GM12878 (cell line): ENCODE results near the gene WIPF2. TPM values are rescaled to one million over a fixed set of nuclear protein-coding genes. Genes with fewer than 3 reads are reported as not detected.
A peak's percentile ranks its signal among the peaks of the same experiment; 100 is the strongest.

Experiments
- ASH2L ChIP-seq: fragments of 300-600, 200-600 bp; sonication (generic); IDR thresholded peaks from 2 replicates; pipeline ENCODE4 v1.6.1; 2017; ENCODE audit warnings: low read depth, mild to moderate bottlenecking, borderline replicate concordance
- BACH1 ChIP-seq: fragments of 450-650 bp; IDR thresholded peaks from 2 replicates; pipeline ENCODE4 v1.6.1; 2017; ENCODE audit warnings: mild to moderate bottlenecking, borderline replicate concordance
- CREM ChIP-seq: IDR thresholded peaks from 2 replicates; pipeline ENCODE4 v1.6.1; 2014; ENCODE audit warnings: antibody characterized with exemption, low read depth
- DPF2 ChIP-seq: fragments of 450-650 bp; IDR thresholded peaks from 2 replicates; pipeline ENCODE4 v1.6.1; 2017; ENCODE audit warnings: mild to moderate bottlenecking
- EP300 ChIP-seq, 2 experiments: fragments of 150-350 bp in 1 of 2; IDR thresholded peaks; 2 replicates each; pipeline ENCODE4 v1.6.1; 2011 to 2012; ENCODE audit warnings: low read depth in 2 of 2, low read length in 2 of 2, borderline replicate concordance in 1 of 2, improper control_type of control experiment in 1 of 2, inconsistent platforms in 1 of 2; ENCODE audit not compliant: control insufficient read depth in 1 of 2
- EZH2 ChIP-seq: IDR thresholded peaks from 2 replicates; pipeline ENCODE4 v1.6.1; 2012; ENCODE audit warnings: low read depth, mild to moderate bottlenecking, control low read depth, inconsistent platforms, low read length, borderline replicate concordance; ENCODE audit not compliant: control insufficient read depth
- FOS ChIP-seq: IDR thresholded peaks from 3 replicates; pipeline ENCODE4 v1.6.1; 2011; ENCODE audit warnings: borderline replicate concordance; ENCODE audit not compliant: insufficient read length; ENCODE audit errors: extremely low read depth
- FOXK2 ChIP-seq: fragments of 450-650 bp; IDR thresholded peaks from 2 replicates; pipeline ENCODE4 v1.6.1; 2017; ENCODE audit warnings: mild to moderate bottlenecking, moderate library complexity
- GATAD2B ChIP-seq: fragments of 450-650 bp; conservative IDR thresholded peaks from 2 replicates; pipeline ENCODE4 v1.6.1; 2017; ENCODE audit warnings: low read depth, mild to moderate bottlenecking, moderate library complexity
- HCFC1 ChIP-seq: fragments of 150-350 bp; IDR thresholded peaks from 2 replicates; pipeline ENCODE4 v1.6.1; 2014; ENCODE audit warnings: low read length
- HDGF ChIP-seq: fragments of 450-650 bp; IDR thresholded peaks from 2 replicates; pipeline ENCODE4 v1.6.1; 2016; ENCODE audit warnings: antibody characterized with exemption
- IKZF1 ChIP-seq: fragments of 450-650 bp; conservative IDR thresholded peaks from 2 replicates; pipeline ENCODE4 v1.6.1; 2017; ENCODE audit warnings: antibody characterized with exemption, mild to moderate bottlenecking
- LARP7 ChIP-seq: fragments of 450-650 bp; IDR thresholded peaks from 2 replicates; pipeline ENCODE4 v1.6.1; 2017; ENCODE audit warnings: mild to moderate bottlenecking
- NR2C1 ChIP-seq: fragments of 450-650 bp; IDR thresholded peaks from 2 replicates; pipeline ENCODE4 v1.6.1; 2017; ENCODE audit warnings: antibody characterized with exemption, mild to moderate bottlenecking, moderate library complexity
- POU2F2 ChIP-seq: IDR thresholded peaks from 3 replicates; pipeline ENCODE4 v1.6.1; 2011; ENCODE audit warnings: low read depth, mild to moderate bottlenecking, low read length, borderline replicate concordance
- SMAD1 ChIP-seq: fragments of 450-650 bp; IDR thresholded peaks from 2 replicates; pipeline ENCODE4 v1.6.1; 2018; ENCODE audit warnings: mild to moderate bottlenecking, low read depth; ENCODE audit not compliant: partially characterized antibody
- TARDBP ChIP-seq: IDR thresholded peaks from 2 replicates; pipeline ENCODE4 v1.6.1; 2016; ENCODE audit warnings: borderline replicate concordance
- ZNF217 ChIP-seq: fragments of 450-650 bp; IDR thresholded peaks from 2 replicates; pipeline ENCODE4 v1.6.1; 2017; ENCODE audit warnings: antibody characterized with exemption, mild to moderate bottlenecking
- ZNF622 ChIP-seq: fragments of 450-650 bp; IDR thresholded peaks from 2 replicates; pipeline ENCODE4 v1.6.1; 2017; ENCODE audit warnings: mild to moderate bottlenecking, inconsistent platforms
- ZSCAN29 ChIP-seq: fragments of 450-650 bp; IDR thresholded peaks from 2 replicates; pipeline ENCODE4 v1.6.1; 2017; ENCODE audit warnings: mild to moderate bottlenecking, moderate library complexity
- polyA plus RNA-seq, 11 experiments: library from polyadenylated mRNA; depleted of rRNA in 4 of 11; unstranded in 6 of 11; stranded (reverse) in 5 of 11; fragments of >200 nt; fragmentation: Nextera tagmentation in 4 of 11; fragmentation: Illumina TruSeq in 1 of 11; extraction: Ambion mirVana in 4 of 11; extraction: Trizol in 1 of 11; gene quantifications; 1 replicate in 1 of 11; 2 replicates in 10 of 11; pipeline versions ENCODE4 v1.2.1 to v1.2.3, GENCODE V29; 2011 to 2016; ENCODE audit warnings: inconsistent platforms in 2 of 11, missing spikeins in 2 of 11, low read depth in 1 of 11
- total RNA-seq, 4 experiments: library from RNA; depleted of rRNA in 3 of 4; stranded (reverse); fragments of >200 nt in 3 of 4; fragmentation: Illumina TruSeq in 1 of 4; extraction: Trizol in 1 of 4; gene quantifications; 2 replicates each; pipeline versions ENCODE4 v1.2.1 to v1.2.3, GENCODE V29; 2013 to 2021
- TF ChIP-seq, protein P1 (sequence below): IDR thresholded peaks from 2 replicates; pipeline ENCODE4 v1.6.1; 2011; ENCODE audit warnings: borderline replicate concordance, low read depth, mild to moderate bottlenecking, moderate library complexity, low read length; ENCODE audit not compliant: insufficient read depth, poor library complexity, severe bottlenecking
- TF ChIP-seq, protein P2 (sequence below): fragments of 450-650 bp; IDR thresholded peaks from 2 replicates; pipeline ENCODE4 v1.6.1; 2017; ENCODE audit warnings: mild to moderate bottlenecking, moderate library complexity
- TF ChIP-seq, protein P3 (sequence below): fragments of 450-650 bp; IDR thresholded peaks from 2 replicates; pipeline ENCODE4 v1.6.1; 2014; ENCODE audit warnings: mild to moderate bottlenecking
- TF ChIP-seq, protein P4 (sequence below): fragments of 450-650 bp; IDR thresholded peaks from 2 replicates; pipeline ENCODE4 v1.6.1; 2016; ENCODE audit warnings: mild to moderate bottlenecking

The WIPF2 gene
- total and polyA plus RNA-seq, 10 of the 15 experiments (the other 5 are each of a cell fraction or from before 2014, with no cell fraction given) = 4.2 to 20.8 (median 7.1) TPM

DNA sequence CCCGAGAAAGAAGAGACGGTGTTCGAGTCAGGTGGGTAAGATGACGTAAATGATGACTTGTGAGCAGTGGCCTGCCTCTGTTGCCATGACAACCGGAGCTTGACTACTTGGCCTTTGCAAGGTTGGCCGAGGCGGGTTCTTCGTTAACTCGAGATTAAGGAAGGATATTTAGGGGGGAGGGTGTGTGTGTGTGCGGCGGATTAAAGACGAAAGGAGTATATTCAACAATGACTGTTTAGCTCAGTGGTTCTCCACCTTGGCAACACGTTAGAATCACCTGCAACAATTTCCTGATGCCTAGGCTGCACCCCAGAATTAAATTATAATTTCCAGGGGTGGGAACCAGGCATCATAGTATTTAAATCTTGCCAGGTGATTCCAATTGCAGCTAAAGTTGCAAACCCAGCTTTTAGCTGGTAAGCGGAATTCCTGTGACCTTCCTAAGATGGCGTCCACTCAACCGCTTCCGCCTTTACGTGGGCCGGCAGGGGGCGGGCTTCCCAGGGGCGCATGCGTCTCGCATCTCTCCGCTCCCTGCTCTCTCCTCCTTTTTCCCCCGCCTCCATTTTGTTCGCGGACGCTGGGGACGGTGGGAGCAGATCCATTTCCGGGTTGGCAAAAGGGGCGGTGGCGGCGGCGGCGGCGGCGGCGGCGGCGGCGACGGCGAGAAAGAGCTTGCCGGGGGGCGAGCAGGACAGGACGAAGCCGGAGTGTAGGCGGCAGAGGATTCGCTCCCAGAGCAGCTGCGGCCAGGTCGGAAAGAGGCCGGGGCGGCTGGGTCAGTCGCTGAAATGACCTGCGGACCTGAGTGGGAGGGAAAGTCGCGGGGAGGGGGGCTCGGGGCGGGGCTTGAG lies at the start of gene WIPF2 (continued):
- TF ChIP-seq TARDBP (no peak), ZNF622 (no peak), BACH1 (no peak), HDGF (peak; percentile 70; the same call in 1 of the 2 replicates), LARP7 (no peak), EP300 (IDR thresholded peaks at IDR 0.05; ENCODE audit: borderline replicate concordance in 1 of 2, control insufficient read depth in 1 of 2, low read depth in 2 of 2, low read length in 2 of 2) (no peak), ASH2L (no peak), HCFC1 (peak; percentile 73), ZSCAN29 (no peak), FOS (no peak), EZH2 (no peak), FOXK2 (no peak), NR2C1 (peak; percentile 80), POU2F2 (no peak), DPF2 (no peak; the same call in none of the 2 replicates), ZNF217 (no peak), CREM (peak; percentile 50), GATAD2B (peak; percentile 32), SMAD1 (peak; percentile 84), IKZF1 (no peak; the same call in none of the 2 replicates)
- TF ChIP-seq, protein P1, sequence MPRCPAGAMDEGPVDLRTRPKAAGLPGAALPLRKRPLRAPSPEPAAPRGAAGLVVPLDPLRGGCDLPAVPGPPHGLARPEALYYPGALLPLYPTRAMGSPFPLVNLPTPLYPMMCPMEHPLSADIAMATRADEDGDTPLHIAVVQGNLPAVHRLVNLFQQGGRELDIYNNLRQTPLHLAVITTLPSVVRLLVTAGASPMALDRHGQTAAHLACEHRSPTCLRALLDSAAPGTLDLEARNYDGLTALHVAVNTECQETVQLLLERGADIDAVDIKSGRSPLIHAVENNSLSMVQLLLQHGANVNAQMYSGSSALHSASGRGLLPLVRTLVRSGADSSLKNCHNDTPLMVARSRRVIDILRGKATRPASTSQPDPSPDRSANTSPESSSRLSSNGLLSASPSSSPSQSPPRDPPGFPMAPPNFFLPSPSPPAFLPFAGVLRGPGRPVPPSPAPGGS = no peak
- TF ChIP-seq, protein P2, sequence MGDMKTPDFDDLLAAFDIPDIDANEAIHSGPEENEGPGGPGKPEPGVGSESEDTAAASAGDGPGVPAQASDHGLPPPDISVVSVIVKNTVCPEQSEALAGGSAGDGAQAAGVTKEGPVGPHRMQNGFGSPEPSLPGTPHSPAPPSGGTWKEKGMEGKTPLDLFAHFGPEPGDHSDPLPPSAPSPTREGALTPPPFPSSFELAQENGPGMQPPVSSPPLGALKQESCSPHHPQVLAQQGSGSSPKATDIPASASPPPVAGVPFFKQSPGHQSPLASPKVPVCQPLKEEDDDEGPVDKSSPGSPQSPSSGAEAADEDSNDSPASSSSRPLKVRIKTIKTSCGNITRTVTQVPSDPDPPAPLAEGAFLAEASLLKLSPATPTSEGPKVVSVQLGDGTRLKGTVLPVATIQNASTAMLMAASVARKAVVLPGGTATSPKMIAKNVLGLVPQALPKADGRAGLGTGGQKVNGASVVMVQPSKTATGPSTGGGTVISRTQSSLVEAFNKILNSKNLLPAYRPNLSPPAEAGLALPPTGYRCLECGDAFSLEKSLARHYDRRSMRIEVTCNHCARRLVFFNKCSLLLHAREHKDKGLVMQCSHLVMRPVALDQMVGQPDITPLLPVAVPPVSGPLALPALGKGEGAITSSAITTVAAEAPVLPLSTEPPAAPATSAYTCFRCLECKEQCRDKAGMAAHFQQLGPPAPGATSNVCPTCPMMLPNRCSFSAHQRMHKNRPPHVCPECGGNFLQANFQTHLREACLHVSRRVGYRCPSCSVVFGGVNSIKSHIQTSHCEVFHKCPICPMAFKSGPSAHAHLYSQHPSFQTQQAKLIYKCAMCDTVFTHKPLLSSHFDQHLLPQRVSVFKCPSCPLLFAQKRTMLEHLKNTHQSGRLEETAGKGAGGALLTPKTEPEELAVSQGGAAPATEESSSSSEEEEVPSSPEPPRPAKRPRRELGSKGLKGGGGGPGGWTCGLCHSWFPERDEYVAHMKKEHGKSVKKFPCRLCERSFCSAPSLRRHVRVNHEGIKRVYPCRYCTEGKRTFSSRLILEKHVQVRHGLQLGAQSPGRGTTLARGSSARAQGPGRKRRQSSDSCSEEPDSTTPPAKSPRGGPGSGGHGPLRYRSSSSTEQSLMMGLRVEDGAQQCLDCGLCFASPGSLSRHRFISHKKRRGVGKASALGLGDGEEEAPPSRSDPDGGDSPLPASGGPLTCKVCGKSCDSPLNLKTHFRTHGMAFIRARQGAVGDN = peak; percentile 38; the same call in 1 of the 2 replicates
- TF ChIP-seq, protein P3, sequence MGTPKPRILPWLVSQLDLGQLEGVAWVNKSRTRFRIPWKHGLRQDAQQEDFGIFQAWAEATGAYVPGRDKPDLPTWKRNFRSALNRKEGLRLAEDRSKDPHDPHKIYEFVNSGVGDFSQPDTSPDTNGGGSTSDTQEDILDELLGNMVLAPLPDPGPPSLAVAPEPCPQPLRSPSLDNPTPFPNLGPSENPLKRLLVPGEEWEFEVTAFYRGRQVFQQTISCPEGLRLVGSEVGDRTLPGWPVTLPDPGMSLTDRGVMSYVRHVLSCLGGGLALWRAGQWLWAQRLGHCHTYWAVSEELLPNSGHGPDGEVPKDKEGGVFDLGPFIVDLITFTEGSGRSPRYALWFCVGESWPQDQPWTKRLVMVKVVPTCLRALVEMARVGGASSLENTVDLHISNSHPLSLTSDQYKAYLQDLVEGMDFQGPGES = no peak
- TF ChIP-seq, protein P4, sequence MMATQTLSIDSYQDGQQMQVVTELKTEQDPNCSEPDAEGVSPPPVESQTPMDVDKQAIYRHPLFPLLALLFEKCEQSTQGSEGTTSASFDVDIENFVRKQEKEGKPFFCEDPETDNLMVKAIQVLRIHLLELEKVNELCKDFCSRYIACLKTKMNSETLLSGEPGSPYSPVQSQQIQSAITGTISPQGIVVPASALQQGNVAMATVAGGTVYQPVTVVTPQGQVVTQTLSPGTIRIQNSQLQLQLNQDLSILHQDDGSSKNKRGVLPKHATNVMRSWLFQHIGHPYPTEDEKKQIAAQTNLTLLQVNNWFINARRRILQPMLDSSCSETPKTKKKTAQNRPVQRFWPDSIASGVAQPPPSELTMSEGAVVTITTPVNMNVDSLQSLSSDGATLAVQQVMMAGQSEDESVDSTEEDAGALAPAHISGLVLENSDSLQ = no peak
